HEK293 (cell line): ENCODE measurements around the gene TRMT1.
A peak's percentile ranks its signal among the peaks of the same experiment; 100 is the strongest.

Experiments
- BCL6B ChIP-seq: fragments of 450-650 bp; formaldehyde crosslinking; IDR thresholded peaks from 2 replicates; pipeline ENCODE4 v1.5.1; 2017; ENCODE audit warnings: missing biosample characterization, missing genetic modification characterization
- GLI4 ChIP-seq: fragments of 450-650 bp; formaldehyde crosslinking; IDR thresholded peaks from 2 replicates; pipeline ENCODE4 v1.5.1; 2016; ENCODE audit warnings: missing biosample characterization, missing genetic modification characterization
- INSM2 ChIP-seq: fragments of 450-650 bp; formaldehyde crosslinking; IDR thresholded peaks from 2 replicates; pipeline ENCODE4 v1.5.1; 2016; ENCODE audit warnings: missing biosample characterization, missing genetic modification characterization
- KLF1 ChIP-seq: fragments of 450-650 bp; formaldehyde crosslinking; IDR thresholded peaks from 2 replicates; pipeline ENCODE4 v1.5.1; 2016; ENCODE audit warnings: missing biosample characterization, missing genetic modification characterization
- KLF7 ChIP-seq: fragments of 450-650 bp; formaldehyde crosslinking; IDR thresholded peaks from 2 replicates; pipeline ENCODE4 v1.5.1; 2016; ENCODE audit warnings: missing biosample characterization, missing genetic modification characterization, borderline replicate concordance
- KLF8 ChIP-seq: fragments of 450-650 bp; formaldehyde crosslinking; IDR thresholded peaks from 2 replicates; pipeline ENCODE4 v1.5.1; 2016; ENCODE audit warnings: missing biosample characterization, missing genetic modification characterization
- PRDM1 ChIP-seq: fragments of 450-650 bp; formaldehyde crosslinking; IDR thresholded peaks from 2 replicates; pipeline ENCODE4; 2016; ENCODE audit warnings: missing biosample characterization, missing genetic modification characterization
- PRDM4 ChIP-seq: fragments of 450-650 bp; formaldehyde crosslinking; IDR thresholded peaks from 2 replicates; pipeline ENCODE4 v1.5.1; 2017; ENCODE audit warnings: missing biosample characterization, missing genetic modification characterization
- SP3 ChIP-seq: fragments of 450-650 bp; formaldehyde crosslinking; IDR thresholded peaks from 2 replicates; pipeline ENCODE4 v1.5.1; 2016; ENCODE audit warnings: missing biosample characterization, missing genetic modification characterization
- SP7 ChIP-seq: fragments of 450-650 bp; formaldehyde crosslinking; IDR thresholded peaks from 2 replicates; pipeline ENCODE4 v1.5.1; 2016; ENCODE audit warnings: missing biosample characterization, missing genetic modification characterization
- ZBTB1 ChIP-seq: fragments of 450-650 bp; formaldehyde crosslinking; IDR thresholded peaks from 2 replicates; pipeline ENCODE4 v1.5.1; 2016; ENCODE audit warnings: missing biosample characterization, missing genetic modification characterization
- ZBTB7A ChIP-seq: fragments of 450-650 bp; formaldehyde crosslinking; IDR thresholded peaks from 2 replicates; pipeline ENCODE4 v1.5.1; 2016; ENCODE audit warnings: low read depth, missing biosample characterization, missing genetic modification characterization
- ZNF157 ChIP-seq: fragments of 450-650 bp; formaldehyde crosslinking; IDR thresholded peaks from 2 replicates; pipeline ENCODE4 v1.5.1; 2016; ENCODE audit warnings: missing biosample characterization, missing genetic modification characterization
- ZNF184 ChIP-seq: fragments of 450-650 bp; IDR thresholded peaks from 2 replicates; pipeline ENCODE4 v1.5.1; 2018; ENCODE audit warnings: missing biosample characterization, mild to moderate bottlenecking, missing genetic modification characterization
- ZNF202 ChIP-seq: fragments of 450-650 bp; formaldehyde crosslinking; IDR thresholded peaks from 2 replicates; pipeline ENCODE4 v1.5.1; 2016; ENCODE audit warnings: missing biosample characterization, missing genetic modification characterization, borderline replicate concordance
- ZNF223 ChIP-seq: fragments of 450-650 bp; formaldehyde crosslinking; IDR thresholded peaks from 2 replicates; pipeline ENCODE4 v1.5.1; 2016; ENCODE audit warnings: missing biosample characterization, missing genetic modification characterization
- ZNF423 ChIP-seq: fragments of 450-650 bp; formaldehyde crosslinking; IDR thresholded peaks from 2 replicates; pipeline ENCODE4 v1.5.1; 2016; ENCODE audit warnings: missing biosample characterization, missing genetic modification characterization
- ZNF48 ChIP-seq: fragments of 450-650 bp; formaldehyde crosslinking; IDR thresholded peaks from 2 replicates; pipeline ENCODE4 v1.5.1; 2016; ENCODE audit warnings: missing biosample characterization, missing genetic modification characterization
- ZNF510 ChIP-seq: fragments of 450-650 bp; formaldehyde crosslinking; IDR thresholded peaks from 2 replicates; pipeline ENCODE4 v1.5.1; 2018; ENCODE audit warnings: mild to moderate bottlenecking, missing genetic modification characterization, missing biosample characterization; ENCODE audit not compliant: insufficient replicate concordance
- ZNF513 ChIP-seq: fragments of 450-650 bp; IDR thresholded peaks from 2 replicates; pipeline ENCODE4 v1.5.1; 2018; ENCODE audit warnings: missing biosample characterization, missing genetic modification characterization
- ZNF561 ChIP-seq: fragments of 450-650 bp; IDR thresholded peaks from 2 replicates; pipeline ENCODE4 v1.5.1; 2018; ENCODE audit warnings: missing biosample characterization, missing genetic modification characterization, borderline replicate concordance
- ZNF677 ChIP-seq: fragments of 450-650 bp; IDR thresholded peaks from 2 replicates; pipeline ENCODE4 v1.5.0; 2018; ENCODE audit warnings: missing biosample characterization, mild to moderate bottlenecking, missing genetic modification characterization, moderate library complexity
- TF ChIP-seq, protein P1 (sequence below): fragments of 450-650 bp; formaldehyde crosslinking; IDR thresholded peaks from 2 replicates; pipeline ENCODE4 v1.5.1; 2016; ENCODE audit warnings: missing biosample characterization, missing genetic modification characterization
- TF ChIP-seq, protein P2 (sequence below): fragments of 450-650 bp; formaldehyde crosslinking; IDR thresholded peaks from 2 replicates; pipeline ENCODE4 v1.5.1; 2016; ENCODE audit warnings: missing biosample characterization, missing genetic modification characterization
- TF ChIP-seq, protein P3 (sequence below): fragments of 450-650 bp; IDR thresholded peaks from 2 replicates; pipeline ENCODE4 v1.5.1; 2018; ENCODE audit warnings: missing biosample characterization, mild to moderate bottlenecking, missing genetic modification characterization

TRMT1 gene

DNA sequence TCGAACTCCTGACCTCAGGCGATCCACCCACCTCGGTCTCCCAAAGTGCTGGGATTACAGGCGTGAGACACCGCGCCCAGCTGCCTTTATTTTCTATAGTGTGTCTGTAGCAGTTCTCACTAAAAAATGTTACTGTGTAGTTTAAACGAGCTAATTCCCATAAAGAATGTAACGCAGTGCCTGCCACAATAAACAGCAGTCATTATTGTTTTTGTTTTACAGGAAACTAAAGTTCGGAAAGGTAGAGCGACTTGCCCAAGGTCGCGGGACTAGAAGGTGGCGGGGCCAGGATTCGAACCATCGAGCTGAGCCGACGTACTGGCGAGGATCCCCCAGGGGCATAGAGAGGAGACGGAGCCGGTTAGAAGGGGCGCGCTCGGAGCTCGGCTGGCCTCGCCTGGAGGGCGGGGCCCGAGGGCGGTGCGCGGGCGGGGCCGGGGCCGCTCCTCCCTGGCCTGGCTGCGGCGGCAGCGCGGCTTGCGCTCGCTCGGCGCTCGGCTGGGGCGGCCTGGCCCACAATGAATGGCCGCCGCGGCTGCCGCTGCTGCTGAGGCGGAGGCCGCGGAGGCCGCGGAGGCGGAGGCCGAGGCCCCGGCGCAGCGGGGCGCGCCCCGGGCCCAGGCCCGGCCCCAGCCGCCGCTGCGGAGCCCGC lies 1.4 kb upstream of the TRMT1 start, which contains the start of gene NACC1 (continued):
- TF ChIP-seq KLF7 (tag by site-specific recombination) (0 out of 2 replicates have a peak, but pooled peaks have one; percentile 30), SP7 (tag by site-specific recombination) (peak; percentile 51; the same call in 1 of the 2 replicates), PRDM1 (tag by site-specific recombination) (no peak), ZNF184 (peak; percentile 88), KLF8 (tag by site-specific recombination) (peak; percentile 91), INSM2 (no peak), ZNF510 (no peak), GLI4 (tag by site-specific recombination) (no peak), BCL6B (no peak), PRDM4 (tag by site-specific recombination) (peak; percentile 12; the same call in 1 of the 2 replicates), ZNF513 (tag by site-specific recombination) (0 out of 2 replicates have a peak, but pooled peaks have one; percentile 18), ZBTB1 (tag by site-specific recombination) (0 out of 2 replicates have a peak, but pooled peaks have one; percentile 14), KLF1 (peak; percentile 68), ZNF202 (tag by site-specific recombination) (no peak), ZNF157 (tag by site-specific recombination) (no peak), ZBTB7A (no peak), SP3 (tag by site-specific recombination) (peak; percentile 67), ZNF561 (tag by site-specific recombination) (0 out of 2 replicates have a peak, but pooled peaks have one; percentile 35), ZNF423 (tag by site-specific recombination) (no peak), ZNF48 (tag by site-specific recombination) (no peak), ZNF677 (tag by site-specific recombination) (no peak), ZNF223 (tag by site-specific recombination) (no peak)
- TF ChIP-seq, protein P1, sequence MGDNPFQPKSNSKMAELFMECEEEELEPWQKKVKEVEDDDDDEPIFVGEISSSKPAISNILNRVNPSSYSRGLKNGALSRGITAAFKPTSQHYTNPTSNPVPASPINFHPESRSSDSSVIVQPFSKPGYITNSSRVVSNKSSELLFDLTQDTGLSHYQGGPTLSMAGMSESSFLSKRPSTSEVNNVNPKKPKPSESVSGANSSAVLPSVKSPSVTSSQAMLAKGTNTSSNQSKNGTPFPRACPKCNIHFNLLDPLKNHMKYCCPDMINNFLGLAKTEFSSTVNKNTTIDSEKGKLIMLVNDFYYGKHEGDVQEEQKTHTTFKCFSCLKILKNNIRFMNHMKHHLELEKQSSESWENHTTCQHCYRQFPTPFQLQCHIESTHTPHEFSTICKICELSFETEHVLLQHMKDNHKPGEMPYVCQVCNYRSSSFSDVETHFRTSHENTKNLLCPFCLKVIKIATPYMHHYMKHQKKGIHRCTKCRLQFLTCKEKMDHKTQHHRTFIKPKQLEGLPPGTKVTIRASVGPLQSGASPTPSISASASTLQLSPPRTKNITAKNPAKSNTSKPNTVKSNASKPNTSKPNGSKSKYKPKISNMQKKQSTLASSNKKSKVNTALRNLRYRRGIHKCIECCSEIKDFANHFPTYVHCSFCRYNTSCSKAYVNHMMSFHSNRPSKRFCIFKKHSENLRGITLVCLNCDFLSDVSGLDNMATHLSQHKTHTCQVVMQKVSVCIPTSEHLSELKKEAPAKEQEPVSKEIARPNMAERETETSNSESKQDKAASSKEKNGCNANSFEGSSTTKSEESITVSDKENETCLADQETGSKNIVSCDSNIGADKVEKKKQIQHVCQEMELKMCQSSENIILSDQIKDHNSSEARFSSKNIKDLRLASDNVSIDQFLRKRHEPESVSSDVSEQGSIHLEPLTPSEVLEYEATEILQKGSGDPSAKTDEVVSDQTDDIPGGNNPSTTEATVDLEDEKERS (tag by site-specific recombination), result no peak
- TF ChIP-seq, protein P2, sequence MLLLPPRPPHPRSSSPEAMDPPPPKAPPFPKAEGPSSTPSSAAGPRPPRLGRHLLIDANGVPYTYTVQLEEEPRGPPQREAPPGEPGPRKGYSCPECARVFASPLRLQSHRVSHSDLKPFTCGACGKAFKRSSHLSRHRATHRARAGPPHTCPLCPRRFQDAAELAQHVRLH (tag by site-specific recombination), result peak; percentile 86
- TF ChIP-seq, protein P3, sequence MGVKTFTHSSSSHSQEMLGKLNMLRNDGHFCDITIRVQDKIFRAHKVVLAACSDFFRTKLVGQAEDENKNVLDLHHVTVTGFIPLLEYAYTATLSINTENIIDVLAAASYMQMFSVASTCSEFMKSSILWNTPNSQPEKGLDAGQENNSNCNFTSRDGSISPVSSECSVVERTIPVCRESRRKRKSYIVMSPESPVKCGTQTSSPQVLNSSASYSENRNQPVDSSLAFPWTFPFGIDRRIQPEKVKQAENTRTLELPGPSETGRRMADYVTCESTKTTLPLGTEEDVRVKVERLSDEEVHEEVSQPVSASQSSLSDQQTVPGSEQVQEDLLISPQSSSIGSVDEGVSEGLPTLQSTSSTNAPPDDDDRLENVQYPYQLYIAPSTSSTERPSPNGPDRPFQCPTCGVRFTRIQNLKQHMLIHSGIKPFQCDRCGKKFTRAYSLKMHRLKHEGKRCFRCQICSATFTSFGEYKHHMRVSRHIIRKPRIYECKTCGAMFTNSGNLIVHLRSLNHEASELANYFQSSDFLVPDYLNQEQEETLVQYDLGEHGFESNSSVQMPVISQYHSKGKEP (tag by site-specific recombination), result 0 out of 2 replicates have a peak, but pooled peaks have one; percentile 24
